Vagina (tissue), 2 donors: ENCODE results near the gene F11. TPM values are rescaled to one million over a fixed set of nuclear protein-coding genes. Genes with fewer than 3 reads are reported as not detected.

Source experiments
- DNase-seq, 2 donors: peaks; one replicate each; pipeline ENCODE4 v3.0.0-alpha.2; 2017; ENCODE audit errors: extremely low spot score in 2 of 2
- H3K27ac ChIP-seq: fragments of 200-600 bp; sonication (generic); one replicate; pipeline ENCODE4 v1.5.1; 2019
- H3K27me3 ChIP-seq: fragments of 200-600 bp; sonication (generic); one replicate; pipeline ENCODE4 v1.5.1; 2019
- H3K36me3 ChIP-seq, 2 donors: fragments of 200-600 bp; sonication (generic); one replicate each; pipeline ENCODE4 v1.5.1; 2017 to 2019
- H3K4me1 ChIP-seq: fragments of 200-600 bp; sonication (generic); one replicate; pipeline ENCODE4 v1.5.1; 2019
- H3K4me3 ChIP-seq, 2 donors: fragments of 200-600 bp; sonication (generic); 1 replicate in 1 of 2; 2 replicates in 1 of 2; pipeline ENCODE4 v1.5.1; 2016 to 2019
- H3K9me3 ChIP-seq: fragments of 200-600 bp; sonication (generic); one replicate; pipeline ENCODE4 v1.5.1; 2019
- POLR2A ChIP-seq, 2 donors: fragments of 450-650 bp; IDR thresholded peaks; one replicate each; pipeline ENCODE4 v1.6.1; 2017; ENCODE audit warnings: antibody characterized with exemption in 2 of 2, mild to moderate bottlenecking in 2 of 2, moderate library complexity in 2 of 2
- POLR2AphosphoS5 ChIP-seq, 2 donors: sonication (generic); formaldehyde crosslinking; IDR thresholded peaks; one replicate each; pipeline ENCODE4 v1.9.0; 2017; ENCODE audit warnings: antibody characterized with exemption in 2 of 2, mild to moderate bottlenecking in 2 of 2, low read depth in 1 of 2; ENCODE audit not compliant: insufficient read depth in 1 of 2
- intact Hi-C: fragments of 100-400 bp; cut with DNase I; formaldehyde crosslinking; loops from one replicate; pipeline ENCODE4 v1.15.1; 2023
- total RNA-seq: library from RNA; depleted of rRNA; stranded (reverse); fragments of >200 nt; gene quantifications from one replicate; pipeline ENCODE4 v1.2.3, GENCODE V29; 2016
- TF ChIP-seq, protein P1 (sequence below), 3 experiments: fragments of 450-650 bp in 2 of 3; fragments of 200-600 bp in 1 of 3; sonication (generic) in 1 of 3; IDR thresholded peaks; one replicate each; pipeline ENCODE4 v1.5.1; 2017 to 2019; ENCODE audit warnings: antibody characterized with exemption in 3 of 3, mild to moderate bottlenecking in 2 of 3, moderate library complexity in 2 of 3

The F11 gene
- total RNA-seq, 1 donor from 2014 or later = not detected

DNA sequence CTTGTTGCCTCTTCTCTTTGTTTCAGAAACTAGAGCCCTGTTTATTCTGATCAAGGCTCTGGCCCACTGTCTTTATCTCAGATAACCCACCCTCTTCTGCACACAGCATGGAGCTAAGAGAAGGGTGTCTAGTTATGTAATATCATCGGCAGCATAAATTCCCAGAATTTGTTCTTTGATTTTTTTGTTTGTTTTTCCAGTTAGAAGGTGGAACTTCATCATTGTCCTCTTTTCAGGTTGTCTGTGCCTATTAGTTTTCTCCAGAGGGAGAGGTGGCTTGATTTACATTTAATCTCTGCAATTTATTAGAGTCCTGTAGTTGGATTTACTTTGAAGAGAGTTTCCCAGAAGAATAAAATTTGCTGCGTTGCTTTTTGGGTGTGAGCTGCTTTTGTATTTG, 15.2 kb upstream of the F11 start:
- TF ChIP-seq POLR2A (IDR thresholded peaks at IDR 0.05) = no peak
- no peak for TF ChIP-seq POLR2AphosphoS5 (IDR thresholded peaks at IDR 0.05; ENCODE audit: insufficient read depth in 1 of 2, low read depth in 1 of 2)
- TF ChIP-seq, protein P1, sequence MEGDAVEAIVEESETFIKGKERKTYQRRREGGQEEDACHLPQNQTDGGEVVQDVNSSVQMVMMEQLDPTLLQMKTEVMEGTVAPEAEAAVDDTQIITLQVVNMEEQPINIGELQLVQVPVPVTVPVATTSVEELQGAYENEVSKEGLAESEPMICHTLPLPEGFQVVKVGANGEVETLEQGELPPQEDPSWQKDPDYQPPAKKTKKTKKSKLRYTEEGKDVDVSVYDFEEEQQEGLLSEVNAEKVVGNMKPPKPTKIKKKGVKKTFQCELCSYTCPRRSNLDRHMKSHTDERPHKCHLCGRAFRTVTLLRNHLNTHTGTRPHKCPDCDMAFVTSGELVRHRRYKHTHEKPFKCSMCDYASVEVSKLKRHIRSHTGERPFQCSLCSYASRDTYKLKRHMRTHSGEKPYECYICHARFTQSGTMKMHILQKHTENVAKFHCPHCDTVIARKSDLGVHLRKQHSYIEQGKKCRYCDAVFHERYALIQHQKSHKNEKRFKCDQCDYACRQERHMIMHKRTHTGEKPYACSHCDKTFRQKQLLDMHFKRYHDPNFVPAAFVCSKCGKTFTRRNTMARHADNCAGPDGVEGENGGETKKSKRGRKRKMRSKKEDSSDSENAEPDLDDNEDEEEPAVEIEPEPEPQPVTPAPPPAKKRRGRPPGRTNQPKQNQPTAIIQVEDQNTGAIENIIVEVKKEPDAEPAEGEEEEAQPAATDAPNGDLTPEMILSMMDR (IDR thresholded peaks at IDR 0.05) = no peak
- intact Hi-C loops = no loop called here
- no peak for DNase-seq
- H3K27me3 ChIP-seq = no peaks in the 10 kb centered on the region
- H3K4me3 ChIP-seq = no peak overlapping the region
- H3K27ac ChIP-seq = no peak overlapping the region
- no peaks in the 10 kb centered on the region for H3K36me3 ChIP-seq
- H3K9me3 ChIP-seq = no peaks in the 10 kb centered on the region
- H3K4me1 ChIP-seq = no peaks in the 10 kb centered on the region

DNA sequence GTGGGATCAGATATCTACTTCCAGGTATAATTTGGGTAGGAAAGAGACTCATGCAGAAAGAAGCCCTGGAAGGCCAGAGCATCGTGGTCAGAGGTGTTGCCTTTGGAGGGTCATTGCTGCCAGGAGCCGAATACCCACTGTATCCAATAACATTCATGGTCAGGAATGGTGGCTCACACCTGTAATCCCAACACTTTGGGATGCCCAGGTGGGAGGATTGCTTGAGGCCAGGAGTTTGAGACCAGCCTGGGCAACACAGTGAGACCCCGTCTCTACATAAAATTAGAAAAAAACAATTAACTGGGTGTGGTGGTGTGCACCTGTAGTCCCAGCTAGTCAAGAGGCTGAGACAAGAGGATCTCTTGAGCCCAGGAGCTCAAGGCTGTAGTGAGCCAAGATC, 10.9 kb upstream of the F11 start:
- Histone ChIP-seq H3K4me3 (no peak overlapping the region), H3K9me3 (no peaks in the 10 kb centered on the region), H3K4me1 (no peaks in the 10 kb centered on the region), H3K27me3 (no peaks in the 10 kb centered on the region), H3K36me3 (no peaks in the 10 kb centered on the region), H3K27ac (no peak overlapping the region)
- TF ChIP-seq POLR2A (IDR thresholded peaks at IDR 0.05) (no peak), POLR2AphosphoS5 (IDR thresholded peaks at IDR 0.05; ENCODE audit: insufficient read depth in 1 of 2, low read depth in 1 of 2) (no peak)
- TF ChIP-seq, protein P1 (IDR thresholded peaks at IDR 0.05) = no peak
- no peak for DNase-seq
- intact Hi-C loops = no loop called here

DNA sequence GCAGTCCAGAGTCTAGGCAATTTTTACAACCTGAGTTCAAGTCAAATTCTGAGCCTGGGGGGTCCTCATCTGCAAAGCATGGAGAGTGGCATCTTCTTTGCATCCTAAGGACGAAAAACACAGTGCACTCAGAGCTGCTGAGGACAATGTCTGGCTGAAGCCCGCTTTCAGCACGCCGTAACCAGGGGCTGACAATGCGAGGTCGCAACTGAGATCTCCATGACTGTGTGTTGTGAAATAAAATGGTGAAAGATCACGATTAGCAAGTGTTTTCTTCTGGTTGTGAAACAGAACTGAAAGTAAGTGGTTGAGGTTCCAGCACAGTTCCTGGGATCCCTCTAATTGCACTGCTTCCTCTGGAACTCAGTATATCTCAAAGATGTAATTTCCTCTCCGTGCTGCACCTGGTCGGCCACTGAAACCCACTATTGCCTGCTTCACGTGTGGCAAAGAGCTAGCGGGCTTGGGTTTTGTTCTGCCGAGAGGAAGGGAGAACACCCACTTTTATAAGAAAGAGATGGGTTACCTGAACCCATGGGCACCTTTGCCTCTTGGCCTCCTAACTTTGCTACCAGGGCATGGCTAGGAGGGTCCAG, 7.7 kb upstream of the F11 start:
- H3K4me1 ChIP-seq = no peaks in the 10 kb centered on the region
- H3K4me3 ChIP-seq = no peak overlapping the region
- TF ChIP-seq POLR2A (IDR thresholded peaks at IDR 0.05) = no peak
- TF ChIP-seq, protein P1 (IDR thresholded peaks at IDR 0.05) = no peak
- no peak for TF ChIP-seq POLR2AphosphoS5 (IDR thresholded peaks at IDR 0.05; ENCODE audit: insufficient read depth in 1 of 2, low read depth in 1 of 2)
- no peak for DNase-seq
- no peaks in the 10 kb centered on the region for H3K36me3 ChIP-seq
- H3K27me3 ChIP-seq = no peaks in the 10 kb centered on the region
- H3K9me3 ChIP-seq = no peaks in the 10 kb centered on the region
- intact Hi-C loops = no loop called here
- no peak overlapping the region for H3K27ac ChIP-seq

DNA sequence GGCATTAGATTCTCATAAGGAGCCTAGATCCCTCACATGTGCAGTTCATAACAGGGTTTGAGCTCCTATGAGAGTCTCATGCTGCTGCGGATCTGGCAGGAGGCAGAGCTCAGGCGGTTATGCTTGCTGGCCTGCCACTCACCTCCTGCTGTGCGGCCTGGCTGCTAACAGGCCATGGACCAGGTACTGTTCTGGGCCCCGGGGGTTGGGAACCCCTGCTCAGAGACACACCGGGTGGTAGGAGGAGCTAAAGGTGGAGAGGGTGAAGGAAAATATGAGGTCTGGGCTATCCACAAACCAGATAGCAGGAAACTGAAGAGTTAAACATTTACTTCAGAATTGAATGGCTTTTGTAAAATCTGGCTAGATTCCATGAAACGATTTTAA, 5.9 kb upstream of the F11 start:
- no peaks in the 10 kb centered on the region for H3K36me3 ChIP-seq
- no peak overlapping the region for H3K4me3 ChIP-seq
- DNase-seq = no peak
- intact Hi-C loops = no loop called here
- no peak overlapping the region for H3K27ac ChIP-seq
- TF ChIP-seq POLR2A (IDR thresholded peaks at IDR 0.05) = no peak
- no peak for TF ChIP-seq POLR2AphosphoS5 (IDR thresholded peaks at IDR 0.05; ENCODE audit: insufficient read depth in 1 of 2, low read depth in 1 of 2)
- TF ChIP-seq, protein P1 (IDR thresholded peaks at IDR 0.05) = no peak
- no peaks in the 10 kb centered on the region for H3K27me3 ChIP-seq
- H3K9me3 ChIP-seq = no peaks in the 10 kb centered on the region
- H3K4me1 ChIP-seq = no peaks in the 10 kb centered on the region

DNA sequence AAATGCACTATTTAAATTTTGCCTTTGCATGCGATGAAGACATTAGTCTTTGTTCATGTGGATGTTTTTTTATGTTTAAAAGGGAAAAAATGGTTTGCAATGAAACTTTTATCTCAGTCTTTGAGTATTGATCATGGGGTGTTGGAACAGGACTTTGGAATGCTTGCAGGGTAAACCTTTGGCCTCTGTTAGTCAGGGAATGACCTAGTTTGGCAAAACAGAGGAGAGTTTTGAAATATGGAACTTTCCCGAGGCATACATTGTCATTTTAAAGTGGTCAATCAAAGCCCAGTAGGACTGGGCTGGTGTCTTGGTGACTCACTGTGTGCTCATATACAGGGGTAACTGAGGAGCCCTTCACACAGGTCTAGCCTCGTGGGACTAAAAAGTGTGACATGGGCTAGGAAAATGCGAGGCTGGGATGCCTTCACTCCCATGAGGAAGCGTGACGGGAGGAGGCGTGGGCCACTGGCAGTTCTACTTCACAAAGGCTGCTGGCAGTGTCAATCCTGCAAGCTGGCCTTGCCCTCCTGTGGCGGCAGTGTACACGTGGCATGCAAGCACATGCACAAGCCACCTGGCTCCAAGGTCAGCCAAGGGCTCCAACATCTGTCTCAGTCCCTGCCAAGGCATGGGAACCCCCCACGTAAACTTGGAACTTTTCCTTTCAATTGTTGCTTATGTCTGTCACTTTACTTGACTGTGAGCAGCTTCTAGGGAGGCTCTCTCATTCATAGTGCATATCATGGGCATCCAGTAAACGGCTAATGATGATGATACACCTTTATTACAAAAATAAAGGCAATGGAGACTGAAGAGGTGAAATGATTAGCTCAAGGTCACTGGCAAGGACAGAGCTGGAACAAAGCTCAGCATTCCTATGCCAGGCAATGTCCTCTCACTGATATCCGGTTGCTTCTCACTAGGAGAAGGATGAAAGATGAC, 5.2 kb upstream of the F11 start:
- intact Hi-C loops = no loop called here
- no peaks in the 10 kb centered on the region for H3K27me3 ChIP-seq
- H3K27ac ChIP-seq = no peak overlapping the region
- no peaks in the 10 kb centered on the region for H3K9me3 ChIP-seq
- DNase-seq = no peak
- H3K4me1 ChIP-seq = no peaks in the 10 kb centered on the region
- H3K4me3 ChIP-seq = no peak overlapping the region
- no peaks in the 10 kb centered on the region for H3K36me3 ChIP-seq
- TF ChIP-seq, protein P1 (IDR thresholded peaks at IDR 0.05) = no peak
- no peak for TF ChIP-seq POLR2A (IDR thresholded peaks at IDR 0.05)
- no peak for TF ChIP-seq POLR2AphosphoS5 (IDR thresholded peaks at IDR 0.05; ENCODE audit: insufficient read depth in 1 of 2, low read depth in 1 of 2)
